ENCODE results near the gene SEC14L6.

SEC14L6 gene

GRCh38 chr22:30531651-30532608, 14.6 kb downstream of the SEC14L6 start:
- DNase-seq: no peak

- no peak for DNase-seq
Measured at GRCh38 chr22:30526656-30527055, 19.9 kb downstream of the SEC14L6 start.

- no peak for DNase-seq
Measured at GRCh38 chr22:30523646-30524489, 22.7 kb downstream of the SEC14L6 start.

- DNase-seq: no peak
Measured at GRCh38 chr22:30521368-30522156, 25.0 kb downstream of the SEC14L6 start.

- DNase-seq: no peak
Measured at GRCh38 chr22:30519842-30520425, 26.6 kb downstream of the SEC14L6 start.

GRCh38 chr22:30516731-30517130, 29.8 kb downstream of the SEC14L6 start:
- no peak for DNase-seq

- DNase-seq: no peak
Measured at GRCh38 chr22:30516273-30516672, 30.3 kb downstream of the SEC14L6 start.

GRCh38 chr22:30514252-30514651, 32.3 kb downstream of the SEC14L6 start:
- no peak for DNase-seq

GRCh38 chr22:30513462-30513861, 33.1 kb downstream of the SEC14L6 start:
- no peak for DNase-seq

- DNase-seq: no peak
Measured at GRCh38 chr22:30511911-30512310, 34.6 kb downstream of the SEC14L6 start.

- DNase-seq: no peak
Measured at GRCh38 chr22:30511109-30511508, 35.4 kb downstream of the SEC14L6 start.

GRCh38 chr22:30508216-30508615, 38.3 kb downstream of the SEC14L6 start:
- DNase-seq: no peak

- no peak for DNase-seq
Measured at GRCh38 chr22:30507670-30508069, 38.9 kb downstream of the SEC14L6 start.

- no peak for DNase-seq
Measured at GRCh38 chr22:30506507-30506968, 40.0 kb downstream of the SEC14L6 start.

- DNase-seq: no peak
Measured at GRCh38 chr22:30503551-30503950, 43.0 kb downstream of the SEC14L6 start.

GRCh38 chr22:30502911-30503310, 43.6 kb downstream of the SEC14L6 start:
- DNase-seq: no peak

GRCh38 chr22:30502153-30502552, 44.4 kb downstream of the SEC14L6 start:
- DNase-seq: no peak

- DNase-seq: no peak
Measured at GRCh38 chr22:30500628-30501027, 45.9 kb downstream of the SEC14L6 start.

GRCh38 chr22:30497466-30498150, 48.9 kb downstream of the SEC14L6 start:
- no peak for DNase-seq

GRCh38 chr22:30495041-30495784, 51.3 kb downstream of the SEC14L6 start:
- DNase-seq: no peak

- DNase-seq: no peak
Measured at GRCh38 chr22:30492144-30492543, 54.4 kb downstream of the SEC14L6 start.

All from activated CD4-positive, alpha-beta T cell treated with anti-CD3 and anti-CD28 coated beads, Interleukin-2, amount 50 U/mL, for 1 hour (primary cell).